Tibial nerve (tissue), 3 donors: ENCODE data around the gene SLC22A1.

Experiments used
- POLR2A ChIP-seq, 2 donors: fragments of 450-650 bp; IDR thresholded peaks; one replicate each; pipeline ENCODE4 v1.6.1; 2017; ENCODE audit warnings: antibody characterized with exemption in 2 of 2, mild to moderate bottlenecking in 2 of 2, moderate library complexity in 2 of 2
- TF ChIP-seq, protein P1 (sequence below), 5 experiments: fragments of 200-600 bp in 3 of 5; fragments of 450-650 bp in 2 of 5; sonication (generic) in 3 of 5; IDR thresholded peaks; one replicate each; pipeline ENCODE4 v1.5.1; 2016 to 2019; ENCODE audit warnings: antibody characterized with exemption in 5 of 5, mild to moderate bottlenecking in 3 of 5, moderate library complexity in 2 of 5

GRCh38 chr6:160128125-160128683, 6.6 kb downstream of the SLC22A1 start:
- TF ChIP-seq, protein P1, sequence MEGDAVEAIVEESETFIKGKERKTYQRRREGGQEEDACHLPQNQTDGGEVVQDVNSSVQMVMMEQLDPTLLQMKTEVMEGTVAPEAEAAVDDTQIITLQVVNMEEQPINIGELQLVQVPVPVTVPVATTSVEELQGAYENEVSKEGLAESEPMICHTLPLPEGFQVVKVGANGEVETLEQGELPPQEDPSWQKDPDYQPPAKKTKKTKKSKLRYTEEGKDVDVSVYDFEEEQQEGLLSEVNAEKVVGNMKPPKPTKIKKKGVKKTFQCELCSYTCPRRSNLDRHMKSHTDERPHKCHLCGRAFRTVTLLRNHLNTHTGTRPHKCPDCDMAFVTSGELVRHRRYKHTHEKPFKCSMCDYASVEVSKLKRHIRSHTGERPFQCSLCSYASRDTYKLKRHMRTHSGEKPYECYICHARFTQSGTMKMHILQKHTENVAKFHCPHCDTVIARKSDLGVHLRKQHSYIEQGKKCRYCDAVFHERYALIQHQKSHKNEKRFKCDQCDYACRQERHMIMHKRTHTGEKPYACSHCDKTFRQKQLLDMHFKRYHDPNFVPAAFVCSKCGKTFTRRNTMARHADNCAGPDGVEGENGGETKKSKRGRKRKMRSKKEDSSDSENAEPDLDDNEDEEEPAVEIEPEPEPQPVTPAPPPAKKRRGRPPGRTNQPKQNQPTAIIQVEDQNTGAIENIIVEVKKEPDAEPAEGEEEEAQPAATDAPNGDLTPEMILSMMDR (IDR thresholded peaks at IDR 0.05), result no peak
- TF ChIP-seq POLR2A (IDR thresholded peaks at IDR 0.05), result no peak
